Lung (tissue), 12 donors: Measurements from ENCODE around the gene ATP2B3. TPM values are rescaled to one million over a fixed set of nuclear protein-coding genes. Genes with fewer than 3 reads are reported as not detected.

ENCODE experiments used
- ATAC-seq: fragments of 200-7000 bp; cut with Tn5 transposase; one replicate; pipeline ENCODE4 v1.9.1; 2020; ENCODE audit warnings: moderate number of reproducible peaks; ENCODE audit not compliant: insufficient read depth, low FRiP score
- DNase-seq, 3 donors: peaks; one replicate each; pipeline ENCODE4 v3.0.0-alpha.2; 2013 to 2017
- H3K27ac ChIP-seq, 2 donors: one replicate each; pipeline ENCODE4 v1.5.1; 2013; ENCODE audit warnings: mild to moderate bottlenecking in 2 of 2, moderate library complexity in 2 of 2, control low read depth in 1 of 2, inconsistent platforms in 1 of 2, low read depth in 1 of 2, low read length in 1 of 2
- H3K27me3 ChIP-seq, 3 donors: one replicate each; pipeline ENCODE4 v1.5.1; 2013; ENCODE audit warnings: low read length in 2 of 3; ENCODE audit not compliant: control insufficient read depth in 3 of 3, insufficient read depth in 3 of 3
- H3K36me3 ChIP-seq, 4 donors: one replicate each; pipeline ENCODE4 v1.5.1; 2013; ENCODE audit warnings: low read length in 4 of 4, mild to moderate bottlenecking in 1 of 4, moderate library complexity in 1 of 4; ENCODE audit not compliant: control insufficient read depth in 4 of 4, insufficient read depth in 4 of 4
- H3K4me1 ChIP-seq, 5 donors: one replicate each; pipeline ENCODE4 v1.5.1; 2013; ENCODE audit warnings: low read length in 5 of 5, mild to moderate bottlenecking in 2 of 5, moderate library complexity in 1 of 5; ENCODE audit not compliant: control insufficient read depth in 5 of 5, insufficient read depth in 5 of 5
- H3K4me3 ChIP-seq: one replicate; pipeline ENCODE4 v1.5.1; 2013; ENCODE audit warnings: mild to moderate bottlenecking, control low read depth, moderate library complexity
- H3K9ac ChIP-seq, 2 donors: one replicate each; pipeline ENCODE4 v1.5.1; 2013; ENCODE audit warnings: low read length in 2 of 2, control low read depth in 1 of 2; ENCODE audit not compliant: insufficient read depth in 1 of 2
- H3K9me3 ChIP-seq, 4 donors: one replicate each; pipeline ENCODE4 v1.5.1; 2013; ENCODE audit warnings: low read length in 3 of 4, mild to moderate bottlenecking in 1 of 4, moderate library complexity in 1 of 4; ENCODE audit not compliant: control insufficient read depth in 4 of 4, insufficient read depth in 3 of 4
- WGBS, 2 donors: extraction: QIAGEN DNeasy Blood & Tissue Kit; methylation state at CpG; one replicate each; pipeline ENCODE4 v1.1.7; 2013; 5-methylcytosine and 5-hydroxymethylcytosine counted together
- polyA plus RNA-seq, 2 donors: library from polyadenylated mRNA; stranded (reverse); fragments of 200-250 nt; gene quantifications; one replicate each; pipeline ENCODE4 v1.2.1, GENCODE V29; 2013
- total RNA-seq, 2 donors: library from RNA; depleted of rRNA in 1 of 2; stranded (reverse); fragments of >200 nt in 1 of 2; gene quantifications; one replicate each; pipeline ENCODE4 v1.2.1, GENCODE V29; 2014 to 2021
- TF ChIP-seq, protein P1 (sequence below): IDR thresholded peaks from 2 replicates; pipeline ENCODE4 v1.5.1; 2012; ENCODE audit warnings: mild to moderate bottlenecking; ENCODE audit errors: control extremely low read depth, extremely low read depth
- donor health status: control.
- donor health status: control.
- donor health status: Bipolar disorder and iron deficiency.
- donor health status: healthy.
- donor health status: DM: yes; HTN: yes; CAD: no.

ATP2B3 gene
- total and polyA plus RNA-seq, 4 donors: 0.21 to 0.54 TPM; not detected in 2

DNA sequence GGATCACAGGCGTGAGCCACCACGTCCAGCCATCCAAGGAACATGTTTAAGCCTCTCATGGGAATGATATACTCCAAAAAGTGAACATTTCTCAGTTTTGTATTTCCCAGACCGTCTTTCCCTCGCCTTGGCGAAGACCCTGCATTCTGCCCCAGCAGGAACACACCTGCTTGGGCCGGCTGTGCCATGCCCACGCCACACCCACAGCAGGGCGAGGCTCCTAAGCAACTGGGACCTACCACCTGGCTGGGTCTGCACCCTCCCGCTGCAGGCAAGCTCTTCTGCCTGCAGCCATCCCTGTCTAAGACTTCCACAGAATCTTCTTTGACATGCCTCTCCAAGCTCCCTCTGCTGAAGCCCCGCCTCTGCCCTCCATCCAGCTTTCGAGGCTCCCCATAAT, 77.9 kb downstream of the ATP2B3 start:
- DNase-seq (no peak), ATAC-seq (no peak)
- Histone ChIP-seq H3K9me3 (peaks cover 0 to 9% (median 1%) of the 10 kb centered on the region in 4 donors), H3K27me3 (no peaks in the 10 kb centered on the region), H3K4me1 (peaks cover 0 to 6% (median 0%) of the 10 kb centered on the region in 5 donors), H3K36me3 (peaks cover 0 to 19% (median 3%) of the 10 kb centered on the region in 4 donors), H3K4me3 (no peak overlapping the region), H3K27ac (no peak overlapping the region), H3K9ac (no peak overlapping the region)
- WGBS, 2 donors: 88 to 95% methylated on average over 11 of the region's 11 CpGs
- TF ChIP-seq, protein P1, sequence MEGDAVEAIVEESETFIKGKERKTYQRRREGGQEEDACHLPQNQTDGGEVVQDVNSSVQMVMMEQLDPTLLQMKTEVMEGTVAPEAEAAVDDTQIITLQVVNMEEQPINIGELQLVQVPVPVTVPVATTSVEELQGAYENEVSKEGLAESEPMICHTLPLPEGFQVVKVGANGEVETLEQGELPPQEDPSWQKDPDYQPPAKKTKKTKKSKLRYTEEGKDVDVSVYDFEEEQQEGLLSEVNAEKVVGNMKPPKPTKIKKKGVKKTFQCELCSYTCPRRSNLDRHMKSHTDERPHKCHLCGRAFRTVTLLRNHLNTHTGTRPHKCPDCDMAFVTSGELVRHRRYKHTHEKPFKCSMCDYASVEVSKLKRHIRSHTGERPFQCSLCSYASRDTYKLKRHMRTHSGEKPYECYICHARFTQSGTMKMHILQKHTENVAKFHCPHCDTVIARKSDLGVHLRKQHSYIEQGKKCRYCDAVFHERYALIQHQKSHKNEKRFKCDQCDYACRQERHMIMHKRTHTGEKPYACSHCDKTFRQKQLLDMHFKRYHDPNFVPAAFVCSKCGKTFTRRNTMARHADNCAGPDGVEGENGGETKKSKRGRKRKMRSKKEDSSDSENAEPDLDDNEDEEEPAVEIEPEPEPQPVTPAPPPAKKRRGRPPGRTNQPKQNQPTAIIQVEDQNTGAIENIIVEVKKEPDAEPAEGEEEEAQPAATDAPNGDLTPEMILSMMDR: no peak

DNA sequence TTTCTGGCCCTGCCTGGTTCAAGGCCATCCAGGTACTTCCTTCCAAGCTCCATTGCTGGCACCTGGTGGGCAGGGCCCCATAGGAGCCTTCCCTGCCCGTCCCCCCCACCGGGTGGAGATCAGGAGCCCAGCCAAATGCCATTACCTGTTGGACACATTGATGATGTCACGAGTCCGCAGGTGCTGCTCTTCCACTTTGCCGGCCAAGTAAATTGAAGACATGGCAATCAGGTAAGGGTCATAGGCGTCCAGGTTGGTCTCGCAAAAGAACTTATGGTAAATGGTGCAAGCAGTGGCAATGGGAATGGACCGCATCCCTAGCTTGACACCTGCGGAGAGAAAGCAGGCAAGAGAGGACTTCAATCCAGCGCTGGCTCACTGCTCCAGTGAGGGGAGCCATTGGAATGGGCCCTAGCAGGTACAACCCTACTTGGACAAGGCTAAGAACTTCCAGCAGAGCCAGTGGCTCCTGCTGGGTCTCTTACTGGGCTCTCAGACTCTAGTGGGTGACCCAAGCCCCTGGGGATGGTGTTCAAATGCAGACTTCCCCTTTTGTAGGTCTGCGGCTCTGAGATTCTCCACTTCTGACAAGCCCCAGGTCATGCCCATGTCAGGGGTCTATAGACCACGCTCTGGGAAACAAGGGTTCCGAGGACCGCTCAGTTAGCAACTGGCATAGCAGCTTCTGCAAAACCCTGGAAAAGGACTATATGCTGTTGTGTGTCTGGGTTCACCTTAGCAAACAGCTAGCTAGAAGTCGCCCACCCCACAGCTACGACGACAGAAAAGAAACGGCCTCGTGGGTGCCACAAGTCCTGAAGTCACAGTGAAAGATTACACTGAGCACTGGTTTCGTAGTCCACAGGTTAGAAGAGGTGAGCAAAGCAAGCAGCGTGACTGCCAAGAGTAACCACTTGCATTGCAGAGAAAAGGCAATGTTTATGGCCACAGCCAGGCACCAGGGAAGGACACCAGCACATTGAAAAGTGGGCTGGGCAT, 78.7 kb downstream of the ATP2B3 start:
- H3K4me3 ChIP-seq: no peak overlapping the region
- H3K9me3 ChIP-seq: peaks cover 0 to 12% (median 1%) of the 10 kb centered on the region in 4 donors
- WGBS, 2 donors: 92 to 96% methylated on average over 21 of the region's 21 CpGs
- DNase-seq (no peak), ATAC-seq (no peak)
- H3K36me3 ChIP-seq: peaks cover 0 to 17% (median 3%) of the 10 kb centered on the region in 4 donors
- H3K27ac ChIP-seq: no peak overlapping the region
- H3K27me3 ChIP-seq: no peaks in the 10 kb centered on the region
- H3K9ac ChIP-seq: no peak overlapping the region
- peaks cover 0 to 7% (median 3%) of the 10 kb centered on the region in 5 donors for H3K4me1 ChIP-seq
- TF ChIP-seq, protein P1: no peak

DNA sequence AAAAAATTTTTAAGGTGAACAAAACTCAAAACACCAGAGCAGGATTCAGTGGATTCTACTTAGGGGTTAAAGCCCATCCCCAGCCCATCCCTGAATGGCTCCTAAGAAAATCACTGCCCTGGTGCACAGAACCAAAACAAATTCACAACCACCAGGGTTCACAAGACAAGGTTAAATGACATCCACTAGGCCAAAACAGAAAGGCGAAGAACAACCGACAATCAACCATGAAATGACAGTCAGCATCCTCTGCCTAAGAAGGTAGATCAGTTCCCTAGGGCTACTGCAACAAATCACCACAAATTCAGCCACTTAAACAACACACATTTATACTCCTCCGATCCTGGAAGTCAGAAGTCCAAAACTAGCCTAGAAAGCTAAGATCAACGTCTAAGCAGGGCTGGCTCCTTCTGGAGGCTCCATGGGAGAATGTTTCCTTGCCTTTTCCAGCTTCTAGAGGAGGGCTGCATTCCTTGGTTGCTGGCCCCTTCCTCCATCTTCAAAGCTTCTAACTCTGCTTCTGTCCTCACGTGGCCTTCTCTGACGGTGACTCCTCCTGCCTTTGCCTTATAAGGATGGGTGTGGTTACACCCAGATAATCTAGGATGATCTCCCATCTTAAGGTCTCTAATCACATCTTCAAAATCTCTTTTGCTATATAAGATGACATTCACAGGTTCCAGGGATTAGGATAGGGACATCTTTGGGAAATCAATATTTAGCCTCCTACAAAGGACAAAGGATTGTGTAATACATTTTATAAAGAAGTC, 79.7 kb downstream of the ATP2B3 start:
- Histone ChIP-seq H3K9ac (no peak overlapping the region), H3K27me3 (no peaks in the 10 kb centered on the region), H3K36me3 (peaks cover 0 to 11% (median 3%) of the 10 kb centered on the region in 4 donors), H3K27ac (no peak overlapping the region), H3K9me3 (peaks cover 0 to 12% (median 1%) of the 10 kb centered on the region in 4 donors), H3K4me1 (peaks cover 0 to 7% (median 3%) of the 10 kb centered on the region in 5 donors), H3K4me3 (no peak overlapping the region)
- no peak for DNase-seq
- ATAC-seq: no peak
- TF ChIP-seq, protein P1: no peak
- 76 to 83% methylated on average over 6 of the region's 6 CpGs for WGBS, 2 donors
